GM19468 (cell line): Measurements from ENCODE around the gene BPHL.
A peak's percentile ranks its signal among the peaks of the same experiment; 100 is the strongest.
"Not testable (repeated sequence)": the region's sequence is repeated elsewhere in the genome, so short reads cannot be mapped to it uniquely, and the experiment has no call there.

Source experiments
- ATAC-seq: cut with Tn5 transposase; IDR thresholded peaks from one replicate; pipeline ENCODE4 v1.9.1; 2021; ENCODE audit warnings: mild to moderate bottlenecking, moderate library complexity, moderate number of reproducible peaks; ENCODE audit not compliant: unreplicated experiment; ENCODE audit errors: extremely low read depth

BPHL gene

DNA sequence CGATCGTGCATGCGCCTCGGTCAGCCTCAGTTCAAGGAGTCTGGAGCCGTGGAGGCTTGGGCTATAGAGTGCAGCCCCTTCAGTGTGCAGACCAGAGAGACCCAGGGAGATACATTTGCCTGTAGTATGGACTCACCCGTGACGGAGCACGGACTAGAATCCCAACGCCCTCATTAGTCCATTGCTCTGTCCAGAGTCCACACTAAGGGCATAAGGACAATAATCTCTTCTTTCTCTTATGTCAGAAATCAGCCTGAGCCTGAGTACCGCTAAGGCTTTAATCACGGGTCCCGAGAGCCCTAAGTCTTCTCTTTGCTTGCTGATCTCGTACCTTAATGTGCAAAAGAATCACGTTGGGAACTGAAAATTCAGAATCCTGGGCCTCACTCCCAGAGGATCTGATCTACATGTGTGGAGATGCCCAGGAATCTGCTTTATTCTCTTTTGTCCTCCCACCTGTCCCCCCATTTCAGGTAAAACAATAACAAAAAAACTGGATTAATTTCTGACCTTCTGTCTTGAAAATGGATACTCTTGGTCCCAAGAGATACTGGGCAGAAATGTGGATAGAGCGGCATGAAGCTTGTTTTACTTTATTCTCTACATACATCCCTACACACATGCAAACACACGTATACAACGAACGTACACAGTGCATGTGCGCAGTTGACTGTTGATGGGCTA is 671 bp downstream of the BPHL start:
- peak; percentile 6 for ATAC-seq

DNA sequence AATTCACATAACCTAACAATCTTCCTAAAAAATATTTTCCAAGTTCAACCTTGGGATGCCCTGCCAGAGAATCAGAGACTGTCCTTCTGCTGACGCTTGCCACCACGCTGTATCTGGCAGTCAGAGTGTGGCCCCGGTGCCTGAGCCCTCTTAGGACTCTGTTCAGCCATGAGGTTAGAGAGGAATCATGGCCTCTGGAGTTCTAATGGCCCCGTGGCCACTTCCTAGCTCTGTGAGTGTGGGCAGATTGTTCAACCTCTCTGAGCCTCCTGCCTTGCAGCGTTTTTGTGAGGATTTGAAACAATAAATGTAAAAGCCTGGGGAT is 2.2 kb downstream of the BPHL start:
- no peak for ATAC-seq

DNA sequence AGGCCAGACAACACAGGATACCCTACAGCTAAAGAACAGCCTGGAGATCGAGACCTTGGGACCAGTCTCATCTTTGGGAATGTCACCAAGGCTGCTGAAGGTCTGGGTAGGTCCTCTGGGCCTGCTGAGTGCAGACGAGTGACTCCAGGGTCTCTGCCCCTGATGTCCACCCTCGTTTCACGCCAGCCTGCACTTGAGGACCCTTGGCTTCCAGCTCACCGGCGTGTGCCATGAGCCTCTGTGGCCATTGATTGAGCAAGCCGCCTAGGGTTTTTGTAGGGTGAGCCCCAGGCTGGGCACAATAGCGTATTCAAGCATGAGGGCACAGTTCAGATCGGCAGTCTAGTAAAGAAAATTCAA is 4.3 kb downstream of the BPHL start:
- no peak for ATAC-seq

DNA sequence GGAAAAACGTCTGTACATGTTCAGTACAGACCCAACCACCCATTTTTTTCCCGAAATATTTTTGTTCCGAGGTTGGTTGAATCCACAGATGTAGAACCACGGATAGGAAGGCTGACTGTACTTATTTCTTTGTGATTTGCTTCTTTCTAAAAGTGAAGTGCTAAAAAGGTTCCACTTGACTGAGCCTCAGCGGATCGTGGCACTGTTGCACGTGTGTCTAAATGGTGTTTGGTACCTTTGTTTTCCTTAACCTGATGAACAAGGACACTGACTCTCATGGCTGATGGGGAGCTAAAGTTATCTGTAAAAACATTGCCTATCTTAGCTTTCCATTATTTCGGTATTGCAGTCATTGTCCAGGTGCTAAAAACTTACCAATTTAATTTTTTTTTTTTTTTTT is 6.2 kb downstream of the BPHL start:
- ATAC-seq: no peak

DNA sequence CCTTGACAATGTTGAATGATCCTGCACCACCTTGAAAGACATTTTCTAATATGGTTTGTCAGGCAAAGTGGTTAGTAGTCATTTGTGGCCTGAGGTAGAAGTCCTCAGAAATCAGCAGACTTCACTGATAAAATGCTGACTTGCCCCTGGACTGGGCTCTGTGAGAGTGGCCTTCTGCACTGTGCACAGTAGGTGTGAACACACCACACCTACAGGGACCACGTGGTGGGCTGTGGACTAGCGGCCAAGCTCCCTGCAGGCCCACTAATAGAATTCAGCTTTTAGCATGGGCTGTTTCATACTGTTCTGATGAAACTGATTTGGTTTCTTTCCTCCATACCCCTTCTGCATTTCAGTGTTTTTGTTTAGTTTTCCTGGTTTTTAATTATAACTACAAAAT is 7.3 kb downstream of the BPHL start:
- no peak for ATAC-seq

DNA sequence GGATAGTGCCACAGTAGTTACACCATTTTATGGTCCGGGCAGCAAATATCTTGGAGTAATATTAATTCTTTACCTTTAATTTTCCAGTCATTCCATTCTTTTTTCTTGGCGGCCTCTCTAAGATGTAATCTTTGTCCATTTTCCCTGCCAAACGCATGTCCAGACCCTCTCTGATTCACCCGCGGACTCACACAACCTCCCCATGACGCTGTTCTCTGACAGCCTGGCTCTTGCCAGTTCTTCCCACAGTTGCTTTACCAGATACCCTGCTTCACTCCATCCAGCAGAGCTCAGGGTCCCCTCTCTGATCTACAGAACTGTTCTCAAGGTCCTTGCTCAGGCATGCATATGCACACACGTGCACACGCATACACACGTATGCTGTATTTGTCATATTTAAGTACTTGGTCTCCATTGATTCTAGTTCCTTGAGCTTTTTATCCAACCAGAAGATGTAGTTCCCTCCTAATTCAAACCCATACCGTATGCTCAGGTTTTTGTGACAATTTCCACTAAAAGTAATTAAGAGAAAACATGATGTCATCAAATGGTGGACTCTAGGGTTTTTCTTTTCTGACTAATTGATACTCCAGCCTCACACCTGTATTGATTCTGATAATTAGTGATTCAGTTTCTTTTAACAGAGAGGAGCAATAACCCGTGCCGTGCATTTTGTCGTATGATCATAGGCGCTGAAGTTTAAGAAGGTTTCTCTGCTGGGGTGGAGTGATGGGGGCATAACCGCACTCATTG is 10.0 kb downstream of the BPHL start:
- no peak for ATAC-seq

- no peak for ATAC-seq
Observed at GRCh38 chr6:3131695-3132094, 13.2 kb downstream of the BPHL start.

DNA sequence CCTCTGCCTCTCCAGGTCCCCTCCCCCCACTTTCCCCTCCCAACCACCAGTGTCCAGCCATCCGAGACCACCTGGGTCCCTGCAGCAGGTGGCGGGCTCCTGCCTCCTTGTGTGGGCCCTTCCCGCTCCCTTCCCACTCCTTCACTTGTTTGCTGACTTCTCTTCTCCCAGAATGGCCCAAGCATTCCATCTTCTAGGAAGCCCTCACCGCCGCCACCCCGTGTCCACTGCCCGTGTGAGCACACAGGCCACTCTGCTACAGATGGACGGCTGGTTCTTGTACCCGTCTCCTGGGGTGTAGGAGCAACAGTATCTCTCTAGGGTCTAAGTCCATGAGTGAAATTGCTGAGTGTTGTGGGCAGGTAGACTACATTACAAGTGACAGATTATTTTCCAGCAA is 15.0 kb downstream of the BPHL start:
- ATAC-seq: no peak

DNA sequence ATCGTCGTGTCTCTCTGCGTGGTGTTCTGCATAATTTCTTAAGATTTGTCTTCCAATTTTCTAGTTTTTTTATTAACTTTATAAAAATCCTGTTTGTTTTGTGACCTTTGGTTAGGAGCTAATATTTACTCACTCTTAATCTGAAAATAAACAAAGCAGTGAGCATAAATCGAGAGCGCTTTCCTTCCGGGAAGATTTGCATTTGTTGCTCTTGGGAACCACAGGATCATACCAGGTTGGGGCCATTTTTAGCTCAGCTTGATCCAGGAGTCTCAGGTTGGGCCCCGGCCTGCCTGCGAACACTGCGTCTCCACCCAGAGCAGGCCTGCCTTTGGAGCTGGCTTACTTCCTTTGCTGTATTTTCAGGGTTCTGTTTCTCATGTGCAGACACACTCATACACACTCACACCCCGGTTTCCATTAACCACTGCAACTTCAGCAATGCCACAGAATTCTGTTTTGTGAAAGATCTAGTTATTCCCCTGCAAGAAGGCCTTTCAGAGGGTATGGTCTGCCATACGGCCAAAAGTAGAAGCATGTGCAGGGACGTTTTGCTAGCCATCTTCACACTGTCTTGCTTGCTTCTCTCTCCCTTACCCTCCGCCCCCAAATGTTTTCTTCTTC is 17.3 kb downstream of the BPHL start:
- ATAC-seq: no peak

- no peak for ATAC-seq
Observed at GRCh38 chr6:3136292-3137011, 17.9 kb downstream of the BPHL start.

DNA sequence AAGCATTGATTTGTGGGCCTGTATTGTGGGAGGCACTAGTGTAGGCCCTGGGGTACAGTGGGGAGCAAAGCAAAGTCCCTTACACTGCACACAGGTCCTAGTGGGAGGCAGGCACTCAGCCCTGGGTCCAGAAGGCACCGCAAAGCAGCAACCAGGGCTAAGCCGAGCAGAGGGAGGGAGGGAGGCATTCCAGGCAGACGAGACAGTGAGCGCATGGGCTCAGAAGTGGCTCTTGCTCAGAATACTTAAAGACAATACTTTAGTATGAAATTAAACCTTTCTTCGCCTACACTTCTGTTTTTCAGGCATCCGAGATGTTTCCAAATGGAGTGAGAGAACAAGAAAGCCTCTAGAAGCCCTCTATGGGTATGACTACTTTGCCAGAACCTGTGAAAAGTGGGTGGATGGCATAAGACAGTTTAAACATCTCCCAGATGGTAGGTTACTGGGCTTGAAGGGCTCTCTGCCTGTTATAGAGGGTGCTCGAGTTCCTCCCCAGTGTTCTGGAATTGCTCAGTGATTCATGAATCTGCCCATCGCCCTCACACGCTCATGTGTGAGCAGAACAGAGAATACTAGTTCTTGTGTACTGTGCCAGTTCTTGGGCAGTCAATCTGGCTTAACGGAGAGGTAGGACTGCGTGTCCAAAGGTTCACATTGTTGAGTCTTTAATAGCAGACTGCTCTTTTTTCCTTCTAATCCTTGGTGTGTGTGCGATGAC is 18.7 kb downstream of the BPHL start:
- no peak for ATAC-seq

GRCh38 chr6:3137873-3138272 is 19.4 kb downstream of the BPHL start:
- ATAC-seq: not testable (repeated sequence)

- no peak for ATAC-seq
Observed at GRCh38 chr6:3138341-3138740, 19.8 kb downstream of the BPHL start.

GRCh38 chr6:3139090-3139903 is 20.8 kb downstream of the BPHL start:
- ATAC-seq: peak; percentile 59

- no peak for ATAC-seq
Observed at GRCh38 chr6:3140201-3140600, 21.7 kb downstream of the BPHL start.

DNA sequence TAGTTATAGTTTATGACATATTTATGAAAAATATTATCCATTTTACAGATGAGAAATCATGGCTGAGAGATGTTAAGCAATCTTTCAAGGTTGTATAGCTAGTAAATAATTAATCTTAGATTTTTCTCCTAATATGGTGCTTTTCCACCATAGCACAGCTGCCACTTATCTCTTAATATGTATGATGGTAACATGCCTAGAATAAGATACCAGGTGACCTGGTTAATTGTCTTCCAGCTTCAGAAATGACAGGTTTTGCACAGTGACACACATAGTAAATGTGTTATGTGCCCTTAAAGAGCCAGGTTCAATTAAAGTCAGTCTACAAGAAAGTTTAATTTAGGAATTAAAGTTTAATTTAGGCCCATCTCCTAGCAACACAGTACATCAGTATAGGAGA is 24.0 kb downstream of the BPHL start:
- ATAC-seq: no peak

DNA sequence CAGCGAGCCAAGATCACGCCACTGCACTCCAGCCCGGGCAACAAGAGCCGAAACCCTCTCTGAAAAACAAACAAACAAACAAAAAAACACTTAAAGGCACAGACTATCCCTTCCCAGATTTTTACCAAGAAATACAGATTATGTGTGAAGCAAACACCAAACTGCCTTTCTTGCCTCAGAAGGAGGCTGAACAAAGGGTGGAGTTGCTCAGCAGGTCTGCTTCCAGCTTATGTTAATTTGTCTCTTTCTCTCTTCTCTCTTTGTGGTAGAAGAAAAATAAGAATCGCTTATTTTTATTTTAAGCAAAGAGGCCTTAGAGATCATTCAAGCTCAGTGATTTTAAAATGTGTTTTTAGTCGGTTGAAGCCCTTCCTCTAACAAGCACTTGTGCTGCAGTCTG is 24.6 kb downstream of the BPHL start:
- no peak for ATAC-seq

DNA sequence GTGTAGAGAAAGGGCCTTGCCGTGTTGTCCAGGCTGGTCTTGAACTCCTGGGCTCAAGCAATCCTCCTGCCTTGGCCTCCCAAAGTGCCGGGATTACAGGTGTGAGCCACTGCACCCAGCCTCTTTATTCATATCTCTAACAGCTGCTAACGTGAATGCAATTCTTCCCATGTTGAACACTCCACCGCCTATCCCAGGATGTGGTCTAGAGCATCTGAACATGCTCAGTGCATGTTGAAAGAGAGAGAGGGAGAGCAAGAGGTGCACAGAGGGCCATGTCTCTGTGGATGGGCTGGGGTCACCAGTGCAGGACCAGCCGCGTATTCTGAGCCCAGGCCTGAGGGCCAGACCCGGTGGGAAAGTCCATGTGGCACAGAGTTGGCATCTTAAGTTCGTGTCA is 26.1 kb downstream of the BPHL start:
- ATAC-seq: no peak

DNA sequence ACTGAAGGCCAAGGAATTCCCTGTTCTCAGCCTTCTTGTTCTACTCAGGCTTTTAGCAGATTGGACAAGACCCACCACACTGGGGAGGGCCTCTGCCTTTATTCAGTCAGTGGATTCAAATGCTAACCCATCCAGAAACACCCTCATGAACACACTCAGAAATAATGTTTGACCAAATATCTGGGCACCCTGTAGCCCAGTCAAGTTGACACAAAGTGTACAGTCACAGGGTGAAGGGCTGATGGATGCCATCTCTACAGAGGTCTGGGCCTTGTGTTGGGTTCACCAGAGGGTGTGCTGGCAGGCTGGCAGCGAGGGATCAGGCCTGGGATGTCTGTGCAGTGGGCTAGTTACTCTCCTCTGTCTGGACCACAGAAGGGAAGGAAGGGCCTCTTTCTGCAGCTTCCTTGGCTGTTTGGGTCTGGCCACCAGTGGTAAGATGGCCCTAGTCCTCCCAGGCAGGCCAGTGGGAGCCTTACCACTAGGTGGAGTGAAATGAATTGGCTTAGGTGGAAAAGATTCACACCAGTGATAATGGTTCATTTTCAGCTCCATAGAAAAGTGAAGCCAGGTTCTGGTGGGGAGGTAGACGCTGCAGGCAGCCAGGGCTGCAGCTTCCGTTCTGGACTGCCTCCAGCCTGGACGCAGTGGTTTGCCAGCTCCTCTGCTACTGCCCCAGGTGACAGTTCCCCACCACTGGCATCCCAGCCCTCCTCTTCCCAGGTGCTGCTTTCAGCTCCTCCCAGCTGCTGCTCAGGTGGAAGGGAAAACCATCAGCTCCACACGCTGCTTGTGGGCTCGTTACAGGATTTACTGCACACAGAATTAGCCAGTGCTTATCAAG is 29.6 kb downstream of the BPHL start:
- ATAC-seq: no peak
